IMR-90 (cell line): ENCODE results near the gene PSMC6.

ENCODE experiments used
- CTCF ChIP-seq: conservative IDR thresholded peaks from 2 replicates; pipeline ENCODE4 v1.5.1; 2012; ENCODE audit warnings: mild to moderate bottlenecking, low read depth, low read length, improper control_type of control experiment
- MAFK ChIP-seq: IDR thresholded peaks from 2 replicates; pipeline ENCODE4 v1.6.1; 2012; ENCODE audit warnings: low read depth, low read length, improper control_type of control experiment
- POLR2A ChIP-seq: IDR thresholded peaks from 2 replicates; pipeline ENCODE4 v1.6.1; 2012; ENCODE audit warnings: mild to moderate bottlenecking, low read depth, low read length
- RAD21 ChIP-seq: IDR thresholded peaks from 2 replicates; pipeline ENCODE4 v1.6.1; 2012; ENCODE audit warnings: low read length, improper control_type of control experiment
- USF2 ChIP-seq: fragments of 150-350 bp; IDR thresholded peaks from 2 replicates; pipeline ENCODE4 v1.6.1; 2017; ENCODE audit warnings: mild to moderate bottlenecking, antibody characterized with exemption, low read length, low read depth

GRCh38 chr14:52695481-52696091, 11.4 kb upstream of the PSMC6 start, which contains the start of gene ERO1A:
- TF ChIP-seq CTCF (peak; percentile 21; the same call in 1 of the 2 replicates), RAD21 (no peak), MAFK (no peak), POLR2A (peak; percentile 78), USF2 (no peak)
